A549 (cell line): ENCODE results near the gene TAF7.

Experiments
- CTCF ChIP-seq: fragments of >200 bp; sonication (Bioruptor Twin); formaldehyde crosslinking; IDR thresholded peaks from 3 replicates; pipeline ENCODE4 v1.5.1; 2016
- POLR2A ChIP-seq: IDR thresholded peaks from 2 replicates; pipeline ENCODE4 v1.6.1; 2012; ENCODE audit warnings: mild to moderate bottlenecking, low read length
- POLR2AphosphoS2 ChIP-seq: conservative IDR thresholded peaks from 2 replicates; pipeline ENCODE4 v1.6.1; 2012; ENCODE audit warnings: low read length, improper control_type of control experiment, inconsistent platforms
- SMC3 ChIP-seq: fragments of >200 bp; sonication (Bioruptor Twin); formaldehyde crosslinking; IDR thresholded peaks from 3 replicates; pipeline ENCODE4 v1.6.1; 2018; ENCODE audit warnings: inconsistent platforms

GRCh38 chr5:141360685-141361084 is 40.1 kb upstream of the TAF7 start:
- TF ChIP-seq CTCF = no peak
- no peak for TF ChIP-seq SMC3
- no peak for TF ChIP-seq POLR2A
- TF ChIP-seq POLR2AphosphoS2 = no peak
